ENCODE data around the gene RPP30. TPM values are rescaled to one million over a fixed set of nuclear protein-coding genes. Genes with fewer than 3 reads are reported as not detected.

Gene RPP30
- total and polyA plus RNA-seq, 2 experiments from 2014 or later = 31.3 to 54.6 TPM

DNA sequence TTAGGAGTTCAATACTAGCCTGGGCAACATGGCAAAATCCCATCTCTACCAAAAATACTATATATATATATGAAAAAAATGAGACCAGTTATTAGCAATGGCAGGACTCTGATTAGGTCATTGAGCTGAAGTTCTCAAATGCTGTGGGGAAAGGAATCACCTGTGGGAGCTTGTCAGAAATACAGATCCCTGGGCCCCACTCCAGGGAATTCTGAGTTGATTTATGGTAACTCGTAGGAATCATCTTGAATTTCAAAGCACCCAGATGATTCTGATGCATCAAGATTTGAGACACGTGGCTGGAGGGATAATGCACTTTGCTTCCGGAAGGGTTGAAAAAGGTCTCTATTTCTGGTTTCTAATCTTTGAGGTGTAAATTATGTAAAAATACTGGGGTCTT lies 50.1 kb downstream of the RPP30 start:
- Histone ChIP-seq H3K9me3 (ENCODE audit: low read depth) (no peaks in the 10 kb centered on the region), H3K4me1 (ENCODE audit: insufficient read depth) (peaks cover 32% of the 10 kb centered on the region), H3K9me2 (ENCODE audit: insufficient read depth) (no peaks in the 10 kb centered on the region), H3K36me3 (ENCODE audit: low read depth) (no peaks in the 10 kb centered on the region), H3K9ac (no peak overlapping the region), H3K27me3 (replicated peaks; ENCODE audit: insufficient read depth) (no peaks in the 10 kb centered on the region), H3K4me2 (ENCODE audit: unreplicated experiment) (no peak overlapping the region), H4K20me1 (ENCODE audit: insufficient read depth) (no peaks in the 10 kb centered on the region), H3F3A (ENCODE audit: insufficient read depth) (no peaks in the 10 kb centered on the region), H3K79me2 (ENCODE audit: insufficient read depth) (no peaks in the 10 kb centered on the region), H3K27ac (no peak overlapping the region; the same call in 1 of the 2 replicates), H2AFZ (no peak overlapping the region), H3K4me3 (no peak overlapping the region)
- 93 to 94% methylated on average over 3 of the region's 3 CpGs for WGBS, 2 experiments (ENCODE audit: low coverage in 1 of 2, low lambda C conversion rate in 2 of 2, missing lambda C conversion rate in 2 of 2)
- no peak for DNase-seq
- no peak for TF ChIP-seq EZH2 (IDR thresholded peaks at IDR 0.05; ENCODE audit: insufficient read depth, poor library complexity, severe bottlenecking)
- no peak for TF ChIP-seq EZH2phosphoT487 (IDR thresholded peaks at IDR 0.05; ENCODE audit: insufficient read depth, low read depth)
- in situ Hi-C loops (cut with MboI) = no loop called here

DNA sequence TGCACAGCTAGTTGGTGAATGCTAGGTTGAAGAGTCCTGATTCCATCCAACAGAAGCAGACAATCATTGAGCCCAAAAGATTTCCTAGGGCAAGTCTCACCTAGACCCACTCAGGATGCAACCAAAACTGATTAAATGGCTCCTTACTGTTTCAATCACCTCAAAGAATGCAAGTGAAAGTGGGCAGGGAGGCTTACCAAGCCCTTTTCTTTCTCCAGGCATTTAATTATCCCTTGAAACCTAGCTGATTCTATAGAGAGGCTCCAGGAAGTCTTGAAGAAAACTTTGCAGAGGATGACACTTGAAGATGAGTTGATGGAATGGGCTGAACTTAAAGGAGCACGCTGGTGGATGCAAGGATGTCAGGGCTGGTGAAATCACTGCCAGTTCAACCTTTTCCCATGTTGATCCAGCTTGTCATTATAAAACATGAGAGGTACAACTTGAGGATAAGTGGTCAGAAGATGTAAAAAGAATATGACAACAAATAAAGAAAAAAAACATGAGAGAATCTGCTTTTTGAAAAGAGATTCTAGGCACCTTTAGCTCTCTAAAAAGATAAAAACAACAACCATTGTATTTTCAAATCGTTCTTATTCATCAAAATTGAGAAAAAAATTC lies 51.4 kb downstream of the RPP30 start:
- H3K4me3 ChIP-seq = no peak overlapping the region
- peaks cover under 1% of the 10 kb centered on the region; the same call in 1 of the 2 replicates for H3F3A ChIP-seq (ENCODE audit: insufficient read depth)
- no peak for DNase-seq
- TF ChIP-seq EZH2phosphoT487 (IDR thresholded peaks at IDR 0.05; ENCODE audit: insufficient read depth, low read depth) (no peak), EZH2 (IDR thresholded peaks at IDR 0.05; ENCODE audit: insufficient read depth, poor library complexity, severe bottlenecking) (no peak)
- H3K4me2 ChIP-seq (ENCODE audit: unreplicated experiment) = no peak overlapping the region
- 69 to 70% methylated on average over 2 of the region's 2 CpGs for WGBS, 2 experiments (ENCODE audit: low coverage in 1 of 2, low lambda C conversion rate in 2 of 2, missing lambda C conversion rate in 2 of 2)
- no peaks in the 10 kb centered on the region for H3K36me3 ChIP-seq (ENCODE audit: low read depth)
- no peaks in the 10 kb centered on the region for H4K20me1 ChIP-seq (ENCODE audit: insufficient read depth)
- no peak overlapping the region for H2AFZ ChIP-seq
- H3K79me2 ChIP-seq (ENCODE audit: insufficient read depth) = no peaks in the 10 kb centered on the region
- peaks cover 32% of the 10 kb centered on the region for H3K4me1 ChIP-seq (ENCODE audit: insufficient read depth)
- H3K27me3 ChIP-seq (replicated peaks; ENCODE audit: insufficient read depth) = no peaks in the 10 kb centered on the region
- no peaks in the 10 kb centered on the region for H3K9me2 ChIP-seq (ENCODE audit: insufficient read depth)
- no peak overlapping the region for H3K9ac ChIP-seq
- in situ Hi-C loops (cut with MboI) = no loop called here
- H3K27ac ChIP-seq = no peak overlapping the region
- no peaks in the 10 kb centered on the region for H3K9me3 ChIP-seq (ENCODE audit: low read depth)

DNA sequence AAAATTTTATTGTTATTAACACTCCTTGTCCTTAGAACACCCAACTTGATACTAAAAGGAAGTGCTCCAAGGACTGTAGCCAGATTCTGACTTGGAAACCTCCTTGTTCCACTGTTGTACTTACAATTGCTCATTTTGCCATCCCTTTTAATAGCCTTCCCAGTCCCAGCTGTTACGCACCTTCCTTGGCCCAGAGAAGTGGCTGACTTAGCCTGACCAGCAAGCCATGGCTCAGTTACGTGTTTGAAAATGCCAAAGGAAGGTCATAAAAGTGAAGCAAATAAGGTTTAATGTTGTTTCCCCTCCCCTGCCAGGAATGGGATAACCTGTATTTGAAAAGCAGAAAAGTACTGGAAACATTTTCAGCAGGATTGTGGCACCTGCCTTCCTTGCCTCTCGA lies 52.8 kb downstream of the RPP30 start:
- Histone ChIP-seq H3K36me3 (ENCODE audit: low read depth) (no peaks in the 10 kb centered on the region), H3K9me3 (ENCODE audit: low read depth) (no peaks in the 10 kb centered on the region), H3K9ac (no peak overlapping the region), H3F3A (ENCODE audit: insufficient read depth) (peaks cover 13% of the 10 kb centered on the region), H3K4me1 (ENCODE audit: insufficient read depth) (peaks cover 37% of the 10 kb centered on the region), H4K20me1 (ENCODE audit: insufficient read depth) (no peaks in the 10 kb centered on the region), H3K79me2 (ENCODE audit: insufficient read depth) (no peaks in the 10 kb centered on the region), H3K4me3 (no peak overlapping the region), H3K4me2 (ENCODE audit: unreplicated experiment) (no peak overlapping the region), H3K27me3 (replicated peaks; ENCODE audit: insufficient read depth) (no peaks in the 10 kb centered on the region), H3K9me2 (ENCODE audit: insufficient read depth) (no peaks in the 10 kb centered on the region), H3K27ac (no peak overlapping the region), H2AFZ (no peak overlapping the region)
- no peak for TF ChIP-seq EZH2phosphoT487 (IDR thresholded peaks at IDR 0.05; ENCODE audit: insufficient read depth, low read depth)
- no peak for TF ChIP-seq EZH2 (IDR thresholded peaks at IDR 0.05; ENCODE audit: insufficient read depth, poor library complexity, severe bottlenecking)
- DNase-seq = no peak
- in situ Hi-C loops (cut with MboI) = no loop called here
- 97 to 99% methylated on average over 3 of the region's 3 CpGs for WGBS, 2 experiments (ENCODE audit: low coverage in 1 of 2, low lambda C conversion rate in 2 of 2, missing lambda C conversion rate in 2 of 2)

DNA sequence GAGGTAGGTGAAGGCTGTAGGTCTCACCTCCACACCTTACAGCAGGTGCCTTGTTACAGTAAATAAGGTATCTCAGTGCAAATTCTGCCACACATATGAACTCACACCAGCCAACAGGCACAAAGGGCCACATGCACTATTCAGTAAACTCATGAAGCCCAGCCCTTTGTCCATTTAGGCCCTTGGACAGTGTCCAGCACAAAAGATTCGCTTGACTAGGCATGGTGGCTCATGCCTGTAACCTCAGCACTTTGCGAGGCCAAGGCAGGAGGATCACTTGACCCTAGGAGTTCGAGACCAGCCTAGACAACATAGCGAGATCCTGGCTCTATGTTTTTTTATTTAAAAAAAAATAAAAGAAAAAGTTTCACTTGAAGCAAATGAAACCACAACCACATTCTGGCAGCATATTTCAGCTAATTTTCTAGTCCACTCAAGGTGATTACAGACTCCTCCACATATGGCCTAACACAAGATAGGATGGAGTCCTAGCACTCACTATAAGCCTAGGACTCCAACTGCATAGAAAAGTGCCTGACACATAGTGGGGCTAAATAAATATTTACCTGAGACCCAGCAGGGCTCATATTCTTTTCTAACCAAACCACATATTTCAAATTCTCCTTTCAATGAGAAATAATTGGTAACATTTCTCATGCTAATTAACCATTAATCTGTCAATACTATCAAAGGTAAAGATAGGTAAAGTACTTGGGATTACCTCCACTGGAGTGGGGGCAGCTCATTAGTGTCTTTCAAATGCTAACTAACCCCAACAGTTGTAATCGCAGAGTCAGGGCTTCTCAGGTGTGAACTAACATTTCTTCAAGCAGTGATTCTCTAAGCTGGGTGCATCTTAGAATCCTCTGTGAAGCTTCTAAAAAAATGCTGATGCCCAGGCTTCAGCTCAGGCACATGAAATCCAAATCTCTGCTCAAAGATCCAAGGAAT lies 53.6 kb downstream of the RPP30 start:
- no peak overlapping the region for H2AFZ ChIP-seq
- no peak for DNase-seq
- no peak overlapping the region for H3K27ac ChIP-seq
- H4K20me1 ChIP-seq (ENCODE audit: insufficient read depth) = no peaks in the 10 kb centered on the region
- WGBS, 2 experiments (ENCODE audit: low coverage in 1 of 2, low lambda C conversion rate in 2 of 2, missing lambda C conversion rate in 2 of 2) = 91 to 94% methylated on average over 5 of the region's 5 CpGs
- H3K36me3 ChIP-seq (ENCODE audit: low read depth) = no peaks in the 10 kb centered on the region
- peaks cover 21% of the 10 kb centered on the region for H3F3A ChIP-seq (ENCODE audit: insufficient read depth)
- H3K79me2 ChIP-seq (ENCODE audit: insufficient read depth) = no peaks in the 10 kb centered on the region
- no peak overlapping the region for H3K9ac ChIP-seq
- no peaks in the 10 kb centered on the region for H3K9me3 ChIP-seq (ENCODE audit: low read depth)
- H3K27me3 ChIP-seq (replicated peaks; ENCODE audit: insufficient read depth) = no peaks in the 10 kb centered on the region
- in situ Hi-C loops (cut with MboI) = no loop called here
- no peaks in the 10 kb centered on the region for H3K9me2 ChIP-seq (ENCODE audit: insufficient read depth)
- H3K4me3 ChIP-seq = no peak overlapping the region
- TF ChIP-seq EZH2phosphoT487 (IDR thresholded peaks at IDR 0.05; ENCODE audit: insufficient read depth, low read depth) = no peak
- peaks cover 37% of the 10 kb centered on the region for H3K4me1 ChIP-seq (ENCODE audit: insufficient read depth)
- H3K4me2 ChIP-seq (ENCODE audit: unreplicated experiment) = no peak overlapping the region

All from GM23248 (cell line).